ENCODE results near the gene TMEM258. TPM values are rescaled to one million over a fixed set of nuclear protein-coding genes. Genes with fewer than 3 reads are reported as not detected.
A peak's percentile ranks its signal among the peaks of the same experiment; 100 is the strongest.

The TMEM258 gene
- total RNA-seq, 1 donor from 2014 or later, result 166 TPM

- intact Hi-C loops (cut with micrococcal nuclease), result loop anchor here (1.0 to 5.0 kb wide), 6 partner anchors 18 to 839 kb away; partner anchors contain the start of genes FEN1, FTH1, LRRC10B and TMEM258
- H3K36me3 Mint-ChIP-seq (ENCODE audit: low read depth), result peaks cover 27% of the 10 kb centered on the region
- peak; percentile 58 for DNase-seq (ENCODE audit: low spot score)
- H3K27me3 Mint-ChIP-seq (ENCODE audit: insufficient read depth), result no peaks in the 10 kb centered on the region
- H3K27ac Mint-ChIP-seq, result peak overlapping the region; percentile 97
- H3K4me1 Mint-ChIP-seq (ENCODE audit: low read depth), result peaks cover 24% of the 10 kb centered on the region
- H3K9me3 Mint-ChIP-seq, result no peaks in the 10 kb centered on the region
- peak overlapping the region; percentile 95 for H3K4me3 Mint-ChIP-seq
Measured at GRCh38 chr11:61815790-61816735, 23.7 kb upstream of the TMEM258 start.

- peak overlapping the region; percentile 95 for H3K4me3 Mint-ChIP-seq
- no peaks in the 10 kb centered on the region for H3K27me3 Mint-ChIP-seq (ENCODE audit: insufficient read depth)
- peaks cover 24% of the 10 kb centered on the region for H3K4me1 Mint-ChIP-seq (ENCODE audit: low read depth)
- peak; percentile 79 for DNase-seq (ENCODE audit: low spot score)
- intact Hi-C loops (cut with micrococcal nuclease), result loop anchor here (1.0 to 5.0 kb wide), 5 partner anchors 18 to 838 kb away; partner anchors contain the start of genes FEN1, FTH1, LRRC10B and TMEM258
- peaks cover 31% of the 10 kb centered on the region for H3K36me3 Mint-ChIP-seq (ENCODE audit: low read depth)
- H3K9me3 Mint-ChIP-seq, result no peaks in the 10 kb centered on the region
- peak overlapping the region; percentile 93 for H3K27ac Mint-ChIP-seq
Measured at GRCh38 chr11:61814958-61815789, 22.8 kb upstream of the TMEM258 start.

- Mint-ChIP-seq H3K27me3 (ENCODE audit: insufficient read depth) (no peaks in the 10 kb centered on the region), H3K27ac (peak overlapping the region; percentile 93), H3K4me3 (peak overlapping the region; percentile 95), H3K4me1 (ENCODE audit: low read depth) (peaks cover 24% of the 10 kb centered on the region), H3K36me3 (ENCODE audit: low read depth) (peaks cover 37% of the 10 kb centered on the region), H3K9me3 (no peaks in the 10 kb centered on the region)
- intact Hi-C loops (cut with micrococcal nuclease), result no loop called here
- DNase-seq (ENCODE audit: low spot score), result peak; percentile 22
Measured at GRCh38 chr11:61814247-61814957, 22.0 kb upstream of the TMEM258 start.

GRCh38 chr11:61812736-61813411 is 20.5 kb upstream of the TMEM258 start:
- H3K36me3 Mint-ChIP-seq (ENCODE audit: low read depth), result peaks cover 44% of the 10 kb centered on the region
- DNase-seq (ENCODE audit: low spot score), result no peak

GRCh38 chr11:61811831-61812230 is 19.4 kb upstream of the TMEM258 start:
- Mint-ChIP-seq H3K4me3 (no peak overlapping the region), H3K27ac (peak overlapping the region; percentile 23), H3K27me3 (ENCODE audit: insufficient read depth) (no peaks in the 10 kb centered on the region), H3K9me3 (no peaks in the 10 kb centered on the region), H3K4me1 (ENCODE audit: low read depth) (peaks cover 29% of the 10 kb centered on the region), H3K36me3 (ENCODE audit: low read depth) (peaks cover 53% of the 10 kb centered on the region)
- no peak for DNase-seq (ENCODE audit: low spot score)
- intact Hi-C loops (cut with micrococcal nuclease), result no loop called here

More at GRCh38 chr11:61812736-61813411, 20.5 kb upstream of the TMEM258 start:
- peaks cover 24% of the 10 kb centered on the region for H3K4me1 Mint-ChIP-seq (ENCODE audit: low read depth)
- H3K4me3 Mint-ChIP-seq, result no peak overlapping the region
- intact Hi-C loops (cut with micrococcal nuclease), result no loop called here
- H3K27me3 Mint-ChIP-seq (ENCODE audit: insufficient read depth), result no peaks in the 10 kb centered on the region
- no peak overlapping the region for H3K27ac Mint-ChIP-seq
- no peaks in the 10 kb centered on the region for H3K9me3 Mint-ChIP-seq

- intact Hi-C loops (cut with micrococcal nuclease), result no loop called here
- Mint-ChIP-seq H3K27me3 (ENCODE audit: insufficient read depth) (no peaks in the 10 kb centered on the region), H3K9me3 (no peaks in the 10 kb centered on the region), H3K4me3 (no peak overlapping the region), H3K4me1 (ENCODE audit: low read depth) (peaks cover 29% of the 10 kb centered on the region), H3K36me3 (ENCODE audit: low read depth) (peaks cover 59% of the 10 kb centered on the region), H3K27ac (no peak overlapping the region)
- no peak for DNase-seq (ENCODE audit: low spot score)
Measured at GRCh38 chr11:61810671-61811175, 18.3 kb upstream of the TMEM258 start.

- intact Hi-C loops (cut with micrococcal nuclease), result no loop called here
- Mint-ChIP-seq H3K9me3 (no peaks in the 10 kb centered on the region), H3K36me3 (ENCODE audit: low read depth) (peaks cover 62% of the 10 kb centered on the region), H3K4me3 (no peak overlapping the region), H3K27me3 (ENCODE audit: insufficient read depth) (no peaks in the 10 kb centered on the region), H3K27ac (no peak overlapping the region), H3K4me1 (ENCODE audit: low read depth) (peaks cover 5% of the 10 kb centered on the region)
- no peak for DNase-seq (ENCODE audit: low spot score)
Measured at GRCh38 chr11:61806785-61807184, 14.4 kb upstream of the TMEM258 start.

- H3K9me3 Mint-ChIP-seq, result no peaks in the 10 kb centered on the region
- no peaks in the 10 kb centered on the region for H3K27me3 Mint-ChIP-seq (ENCODE audit: insufficient read depth)
- H3K4me3 Mint-ChIP-seq, result no peak overlapping the region
- intact Hi-C loops (cut with micrococcal nuclease), result no loop called here
- H3K4me1 Mint-ChIP-seq (ENCODE audit: low read depth), result peaks cover 5% of the 10 kb centered on the region
- H3K36me3 Mint-ChIP-seq (ENCODE audit: low read depth), result peaks cover 62% of the 10 kb centered on the region
- peak overlapping the region; percentile 32 for H3K27ac Mint-ChIP-seq
- DNase-seq (ENCODE audit: low spot score), result no peak
Measured at GRCh38 chr11:61805146-61805545, 12.7 kb upstream of the TMEM258 start.

GRCh38 chr11:61803889-61804647 is 11.7 kb upstream of the TMEM258 start:
- no peak overlapping the region for H3K4me3 Mint-ChIP-seq
- H3K27me3 Mint-ChIP-seq (ENCODE audit: insufficient read depth), result no peaks in the 10 kb centered on the region
- no peaks in the 10 kb centered on the region for H3K9me3 Mint-ChIP-seq
- no peak overlapping the region for H3K27ac Mint-ChIP-seq
- peaks cover 59% of the 10 kb centered on the region for H3K36me3 Mint-ChIP-seq (ENCODE audit: low read depth)
- H3K4me1 Mint-ChIP-seq (ENCODE audit: low read depth), result peaks cover 5% of the 10 kb centered on the region
- DNase-seq (ENCODE audit: low spot score), result no peak
- intact Hi-C loops (cut with micrococcal nuclease), result no loop called here

- Mint-ChIP-seq H3K4me1 (ENCODE audit: low read depth) (peaks cover 16% of the 10 kb centered on the region), H3K36me3 (ENCODE audit: low read depth) (peaks cover 56% of the 10 kb centered on the region), H3K27ac (no peak overlapping the region), H3K9me3 (no peaks in the 10 kb centered on the region), H3K4me3 (no peak overlapping the region), H3K27me3 (ENCODE audit: insufficient read depth) (no peaks in the 10 kb centered on the region)
- intact Hi-C loops (cut with micrococcal nuclease), result no loop called here
- DNase-seq (ENCODE audit: low spot score), result no peak
Measured at GRCh38 chr11:61802605-61803004, 10.2 kb upstream of the TMEM258 start.

All from activated T-helper 1 cell treated with anti-CD3 and anti-CD28 coated beads, Interleukin-12 subunit alpha, Interleukin-12 subunit beta, Interleukin-2, Interleukin-4 antibody, amounts not matched to agents 30 ng/mL and 10 ng/mL and 1 ng/mL, durations not matched to agents 14 hours and 24 hours and 36 hours (primary cell).